Measurements from ENCODE around the gene SCN8A.
A peak's percentile ranks its signal among the peaks of the same experiment; 100 is the strongest.

SCN8A gene

GRCh38 chr12:51625370-51625769, 34.3 kb downstream of the SCN8A start:
- no peak for TF ChIP-seq CTCF (conservative IDR thresholded peaks at IDR 0.05; ENCODE audit: low read depth, low read length)

GRCh38 chr12:51626115-51626514, 35.1 kb downstream of the SCN8A start:
- no peak overlapping the region for H3K4me3 ChIP-seq (ENCODE audit: low read length)
- DNase-seq (ENCODE audit: low read depth), result no peak
- TF ChIP-seq CTCF (conservative IDR thresholded peaks at IDR 0.05; ENCODE audit: low read depth, low read length), result no peak

More at GRCh38 chr12:51625370-51625769, 34.3 kb downstream of the SCN8A start:
- H3K4me3 ChIP-seq (ENCODE audit: low read length), result no peak overlapping the region
- DNase-seq (ENCODE audit: low read depth), result no peak

GRCh38 chr12:51626629-51627028, 35.6 kb downstream of the SCN8A start:
- no peak for DNase-seq (ENCODE audit: low read depth)
- H3K4me3 ChIP-seq (ENCODE audit: low read length), result no peak overlapping the region
- TF ChIP-seq CTCF (conservative IDR thresholded peaks at IDR 0.05; ENCODE audit: low read depth, low read length), result no peak

GRCh38 chr12:51630256-51630880, 39.3 kb downstream of the SCN8A start:
- DNase-seq (ENCODE audit: low read depth), result no peak
- no peak overlapping the region for H3K4me3 ChIP-seq (ENCODE audit: low read length)
- TF ChIP-seq CTCF (conservative IDR thresholded peaks at IDR 0.05; ENCODE audit: low read depth, low read length), result no peak

GRCh38 chr12:51630986-51631385, 40.0 kb downstream of the SCN8A start:
- no peak overlapping the region for H3K4me3 ChIP-seq (ENCODE audit: low read length)
- no peak for TF ChIP-seq CTCF (conservative IDR thresholded peaks at IDR 0.05; ENCODE audit: low read depth, low read length)
- DNase-seq (ENCODE audit: low read depth), result no peak

- no peak overlapping the region for H3K4me3 ChIP-seq (ENCODE audit: low read length)
- DNase-seq (ENCODE audit: low read depth), result peak; percentile 39
- TF ChIP-seq CTCF (conservative IDR thresholded peaks at IDR 0.05; ENCODE audit: low read depth, low read length), result no peak
These were observed 40.6 kb downstream of the SCN8A start for GRCh38 chr12:51631591-51631990.

- TF ChIP-seq CTCF (conservative IDR thresholded peaks at IDR 0.05; ENCODE audit: low read depth, low read length), result no peak
- DNase-seq (ENCODE audit: low read depth), result no peak
- H3K4me3 ChIP-seq (ENCODE audit: low read length), result no peak overlapping the region
These were observed 41.6 kb downstream of the SCN8A start for GRCh38 chr12:51632623-51633022.

Measured in retinal pigment epithelial cell (primary cell).